Duodenal mucosa (tissue), 2 donors: ENCODE measurements around the gene METTL4.

Source experiments
- H3K27ac ChIP-seq: one replicate; pipeline ENCODE4 v1.7.0; 2013; ENCODE audit warnings: low read depth, low read length
- H3K27me3 ChIP-seq, 2 donors: one replicate each; pipeline ENCODE4 v1.7.0; 2013; ENCODE audit warnings: low read length in 2 of 2, control low read depth in 1 of 2; ENCODE audit not compliant: insufficient read depth in 2 of 2, control insufficient read depth in 1 of 2
- H3K36me3 ChIP-seq, 2 donors: one replicate each; pipeline ENCODE4 v1.7.0; 2013; ENCODE audit warnings: low read length in 2 of 2, control low read depth in 1 of 2; ENCODE audit not compliant: insufficient read depth in 2 of 2, control insufficient read depth in 1 of 2
- H3K4me1 ChIP-seq, 2 donors: one replicate each; pipeline ENCODE4 v1.7.0; 2013; ENCODE audit warnings: low read length in 2 of 2, control low read depth in 1 of 2; ENCODE audit not compliant: insufficient read depth in 2 of 2, control insufficient read depth in 1 of 2
- H3K4me3 ChIP-seq, 2 donors: one replicate each; pipeline ENCODE4 v1.7.0; 2013; ENCODE audit warnings: low read length in 2 of 2, low read depth in 1 of 2
- H3K9ac ChIP-seq, 2 donors: one replicate each; pipeline ENCODE4 v1.7.0; 2013; ENCODE audit warnings: low read length in 2 of 2, low read depth in 1 of 2
- H3K9me3 ChIP-seq, 2 donors: one replicate each; pipeline ENCODE4 v1.7.0; 2013; ENCODE audit warnings: low read length in 2 of 2, control low read depth in 1 of 2; ENCODE audit not compliant: control insufficient read depth in 1 of 2

Gene METTL4, protein sequence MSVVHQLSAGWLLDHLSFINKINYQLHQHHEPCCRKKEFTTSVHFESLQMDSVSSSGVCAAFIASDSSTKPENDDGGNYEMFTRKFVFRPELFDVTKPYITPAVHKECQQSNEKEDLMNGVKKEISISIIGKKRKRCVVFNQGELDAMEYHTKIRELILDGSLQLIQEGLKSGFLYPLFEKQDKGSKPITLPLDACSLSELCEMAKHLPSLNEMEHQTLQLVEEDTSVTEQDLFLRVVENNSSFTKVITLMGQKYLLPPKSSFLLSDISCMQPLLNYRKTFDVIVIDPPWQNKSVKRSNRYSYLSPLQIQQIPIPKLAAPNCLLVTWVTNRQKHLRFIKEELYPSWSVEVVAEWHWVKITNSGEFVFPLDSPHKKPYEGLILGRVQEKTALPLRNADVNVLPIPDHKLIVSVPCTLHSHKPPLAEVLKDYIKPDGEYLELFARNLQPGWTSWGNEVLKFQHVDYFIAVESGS

DNA sequence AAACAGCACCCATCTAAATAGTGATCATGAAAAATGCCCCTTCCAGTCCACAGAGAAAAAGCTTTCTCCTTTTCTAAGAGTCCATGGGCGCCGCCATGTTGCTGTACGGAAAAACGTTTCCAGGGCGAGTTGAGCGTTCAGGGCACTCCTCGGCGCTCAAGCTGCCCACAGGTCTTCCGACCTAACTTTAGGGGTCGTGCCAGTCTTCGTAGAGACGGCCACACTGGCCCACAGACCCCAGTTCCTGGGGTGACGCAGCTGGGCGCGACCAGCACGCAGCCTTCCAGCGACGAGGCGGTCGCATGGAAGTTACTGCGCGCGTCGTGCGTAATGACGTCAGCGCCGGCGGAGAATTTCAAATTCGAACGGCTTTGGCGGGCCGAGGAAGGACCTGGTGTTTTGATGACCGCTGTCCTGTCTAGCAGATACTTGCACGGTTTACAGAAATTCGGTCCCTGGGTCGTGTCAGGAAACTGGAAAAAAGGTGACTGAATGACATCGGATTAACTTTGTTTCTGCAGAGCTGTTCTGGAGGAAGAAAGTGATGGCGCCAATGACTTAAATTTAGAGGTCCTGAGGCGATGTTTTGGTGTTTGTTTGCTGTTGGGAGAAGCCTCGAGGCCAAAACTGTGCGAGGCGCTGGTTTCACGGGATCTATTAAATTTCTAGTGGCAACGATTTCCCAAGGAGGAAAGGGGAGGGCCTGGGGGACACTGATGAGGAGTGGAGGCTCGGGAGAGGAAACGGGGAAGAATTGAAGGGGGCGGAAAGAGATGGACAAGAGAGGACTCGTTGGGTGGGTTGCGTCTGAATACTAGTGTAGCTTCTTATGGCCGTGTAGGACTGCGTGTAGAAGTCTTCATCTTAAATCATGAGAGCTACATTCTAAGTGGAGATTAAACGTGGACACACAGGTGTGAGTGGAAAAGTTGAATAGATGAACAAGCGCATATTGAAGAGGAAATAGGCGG lies at the start of gene METTL4, which contains the start of gene NDC80:
Gene METTL4 (minus strand): TSS at position 306 of the 971 bp plus-strand sequence. CDS start 4,289 bp downstream, outside the sequence.
Gene NDC80 (plus strand): TSS at position 358 of the 971 bp plus-strand sequence. CDS start 1,429 bp downstream, outside the sequence.
- peak within 1 kb of the TSS; percentile 99 for H3K27ac ChIP-seq
- peak within 1 kb of the TSS; percentile 90 to 94 for H3K9ac ChIP-seq
- peaks cover 25 to 31% of the 10 kb centered on the region in 2 donors for H3K4me1 ChIP-seq
- H3K36me3 ChIP-seq: peaks cover 3% of the 10 kb centered on the region in 2 donors
- H3K9me3 ChIP-seq: no peaks in the 10 kb centered on the region
- no peaks in the 10 kb centered on the region for H3K27me3 ChIP-seq
- H3K4me3 ChIP-seq: peak within 1 kb of the TSS; percentile 79 to 89

DNA sequence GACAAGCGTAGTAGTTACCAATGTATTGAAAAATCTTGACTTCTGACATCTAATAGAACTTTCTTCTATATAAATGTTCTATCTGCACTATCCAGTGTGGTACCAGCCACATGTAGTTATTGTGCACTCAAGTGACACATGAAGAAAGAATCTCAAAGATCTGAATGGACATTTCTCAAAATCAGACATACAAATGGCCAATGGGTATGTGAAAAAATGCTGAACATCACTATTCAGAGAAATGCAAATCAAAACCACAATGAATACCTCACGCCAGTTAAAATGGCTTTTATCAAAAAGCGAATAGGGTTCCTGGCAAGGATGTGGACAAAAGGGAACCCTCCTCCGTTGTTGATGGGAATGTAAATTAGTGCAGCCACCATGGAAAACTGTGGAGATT lies 46.7 kb upstream of the METTL4 start:
- peaks cover 0 to 2% of the 10 kb centered on the region in 2 donors for H3K9me3 ChIP-seq
- no peak overlapping the region for H3K9ac ChIP-seq
- no peak overlapping the region for H3K4me3 ChIP-seq
- no peaks in the 10 kb centered on the region for H3K4me1 ChIP-seq
- H3K27ac ChIP-seq: no peak overlapping the region
- peaks cover 0 to 7% of the 10 kb centered on the region in 2 donors for H3K36me3 ChIP-seq
- no peaks in the 10 kb centered on the region for H3K27me3 ChIP-seq

DNA sequence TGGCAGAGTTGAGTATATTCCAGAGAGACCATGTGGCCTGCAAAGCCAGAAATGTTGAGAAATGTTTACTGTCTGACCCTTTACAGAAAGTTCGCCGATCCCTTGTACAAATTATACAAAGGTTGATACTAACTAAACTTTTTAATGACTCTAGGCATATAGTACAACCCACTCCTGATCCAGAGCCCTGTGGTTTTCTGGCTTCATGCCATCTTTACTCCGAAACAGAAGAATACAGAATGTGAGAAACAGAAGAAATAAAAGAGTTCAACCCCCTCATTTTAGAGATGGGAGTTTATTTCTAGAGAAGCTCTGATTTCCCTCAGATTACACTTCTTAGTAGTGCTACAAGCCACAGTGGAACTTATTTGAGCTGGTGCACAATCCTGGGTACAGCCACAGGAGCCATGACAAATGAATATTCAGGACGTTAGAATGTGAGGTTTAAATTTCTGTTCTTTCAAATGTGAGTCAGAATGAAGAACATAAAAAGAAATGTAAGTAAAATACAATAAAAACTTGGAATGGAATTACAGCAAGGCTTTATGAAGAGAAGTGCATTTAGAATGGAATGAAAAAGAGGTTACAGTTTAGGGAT lies 46.2 kb upstream of the METTL4 start:
- no peak overlapping the region for H3K27ac ChIP-seq
- H3K9me3 ChIP-seq: peaks cover 0 to 2% of the 10 kb centered on the region in 2 donors
- H3K4me3 ChIP-seq: no peak overlapping the region
- no peaks in the 10 kb centered on the region for H3K27me3 ChIP-seq
- H3K9ac ChIP-seq: no peak overlapping the region
- H3K36me3 ChIP-seq: peaks cover 0 to 7% of the 10 kb centered on the region in 2 donors
- no peaks in the 10 kb centered on the region for H3K4me1 ChIP-seq

DNA sequence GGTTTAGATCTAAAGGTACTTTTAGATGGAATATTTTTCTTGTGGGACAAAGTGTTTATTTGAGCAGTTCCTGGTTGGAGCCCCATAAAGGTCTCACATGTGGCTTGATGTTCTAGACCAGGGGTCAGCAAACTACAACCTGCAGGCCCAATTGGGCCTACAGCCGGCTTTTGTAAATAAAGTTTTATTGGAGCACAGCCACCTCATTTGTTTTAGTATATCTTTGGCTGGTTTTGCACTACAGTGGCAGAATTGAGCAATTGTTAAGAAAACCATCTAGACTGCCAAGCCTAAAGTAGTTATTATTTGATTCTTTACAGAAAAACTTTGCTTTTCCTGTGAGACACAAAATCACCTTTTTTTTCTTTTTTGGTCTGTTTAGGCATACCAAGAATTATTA lies 41.7 kb upstream of the METTL4 start:
- H3K27me3 ChIP-seq: no peaks in the 10 kb centered on the region
- peaks cover 0 to 7% of the 10 kb centered on the region in 2 donors for H3K36me3 ChIP-seq
- peaks cover 0 to 2% of the 10 kb centered on the region in 2 donors for H3K9me3 ChIP-seq
- H3K4me3 ChIP-seq: no peak overlapping the region
- no peak overlapping the region for H3K27ac ChIP-seq
- no peak overlapping the region for H3K9ac ChIP-seq
- H3K4me1 ChIP-seq: no peaks in the 10 kb centered on the region

DNA sequence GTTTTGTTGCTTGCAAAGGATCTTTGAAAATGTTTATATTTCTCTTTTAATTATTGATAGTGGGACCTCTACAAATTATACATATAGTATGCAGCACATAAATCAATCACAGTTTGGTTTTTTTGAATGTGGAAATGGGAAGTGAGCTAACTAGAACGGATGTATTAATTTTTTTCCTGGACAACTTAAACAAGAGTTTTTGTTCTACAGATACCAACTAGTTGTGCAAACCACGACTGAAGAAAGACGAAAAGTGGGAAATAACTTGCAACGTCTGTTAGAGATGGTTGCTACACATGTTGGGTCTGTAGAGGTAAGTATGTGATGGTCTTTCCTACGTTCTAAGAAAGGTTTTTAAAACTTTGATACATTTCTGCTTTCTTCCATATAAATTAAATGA lies 39.2 kb upstream of the METTL4 start:
- no peak overlapping the region for H3K9ac ChIP-seq
- H3K4me3 ChIP-seq: no peak overlapping the region
- no peak overlapping the region for H3K27ac ChIP-seq
- H3K36me3 ChIP-seq: peaks cover 0 to 7% of the 10 kb centered on the region in 2 donors
- H3K9me3 ChIP-seq: peaks cover 0 to 2% of the 10 kb centered on the region in 2 donors
- H3K27me3 ChIP-seq: no peaks in the 10 kb centered on the region
- H3K4me1 ChIP-seq: peaks cover 0 to 11% of the 10 kb centered on the region in 2 donors

DNA sequence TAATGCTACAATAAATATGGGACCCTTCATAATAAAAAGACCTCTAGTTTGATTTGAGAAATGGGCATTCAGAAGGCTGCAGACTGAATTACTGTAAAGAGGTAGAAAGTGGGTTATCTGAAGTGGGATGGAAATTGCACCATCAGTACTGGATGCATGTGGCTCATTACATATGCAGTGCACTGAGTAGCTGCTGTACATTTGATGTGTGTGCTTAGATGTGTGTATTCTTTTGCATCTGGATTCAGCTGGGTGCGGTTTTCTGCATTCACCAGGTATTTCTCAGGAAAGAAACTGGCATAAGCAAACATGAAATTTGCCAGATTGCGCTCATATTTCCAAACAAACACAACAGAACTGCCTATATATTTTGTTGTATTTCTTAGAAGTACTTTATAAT lies 38.3 kb upstream of the METTL4 start:
- Histone ChIP-seq H3K4me3 (no peak overlapping the region), H3K9me3 (no peaks in the 10 kb centered on the region), H3K36me3 (peaks cover 0 to under 1% of the 10 kb centered on the region in 2 donors), H3K4me1 (peaks cover 3 to 17% of the 10 kb centered on the region in 2 donors), H3K27me3 (no peaks in the 10 kb centered on the region), H3K9ac (no peak overlapping the region), H3K27ac (no peak overlapping the region)

DNA sequence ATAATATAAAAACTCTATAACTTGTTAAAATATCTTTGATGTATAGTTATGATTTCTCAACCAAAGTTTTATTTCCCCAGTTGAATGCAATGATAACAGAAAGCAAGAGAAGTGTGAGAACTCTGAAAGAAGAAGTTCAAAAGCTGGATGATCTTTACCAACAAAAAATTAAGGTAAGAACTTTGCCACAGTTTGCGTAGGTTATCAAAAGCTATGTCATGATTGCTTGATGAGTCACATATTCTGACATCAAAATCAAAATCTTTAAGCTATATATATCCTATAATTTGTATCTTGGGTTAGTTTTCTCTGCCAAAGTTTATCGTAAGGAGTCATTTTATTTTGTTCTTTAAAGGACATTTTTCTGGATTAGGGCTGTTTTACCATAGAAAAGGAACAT lies 35.0 kb upstream of the METTL4 start:
- Histone ChIP-seq H3K4me3 (no peak overlapping the region), H3K27ac (no peak overlapping the region), H3K4me1 (peaks cover 3 to 17% of the 10 kb centered on the region in 2 donors), H3K36me3 (no peaks in the 10 kb centered on the region), H3K9ac (no peak overlapping the region), H3K27me3 (no peaks in the 10 kb centered on the region), H3K9me3 (no peaks in the 10 kb centered on the region)

DNA sequence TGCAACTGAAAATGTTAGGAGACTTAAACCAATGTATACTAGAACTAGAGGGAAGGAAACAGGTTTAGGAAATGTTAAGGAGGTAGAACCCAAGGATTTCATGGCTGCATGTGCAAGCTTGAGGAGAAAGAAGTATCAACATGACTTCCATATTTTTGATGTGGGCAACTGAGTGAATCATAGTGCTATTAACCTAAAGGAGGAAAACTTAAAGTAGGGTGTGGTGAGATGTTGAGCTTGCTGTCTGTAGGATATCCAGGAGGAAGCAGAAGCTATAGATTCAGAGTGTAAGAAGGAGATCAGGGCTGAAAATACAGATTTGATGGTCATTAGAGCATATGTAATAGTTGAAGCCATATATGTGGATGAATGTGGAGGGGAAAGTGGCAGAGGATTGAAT lies 31.5 kb upstream of the METTL4 start:
- no peaks in the 10 kb centered on the region for H3K9me3 ChIP-seq
- no peak overlapping the region for H3K27ac ChIP-seq
- H3K36me3 ChIP-seq: no peaks in the 10 kb centered on the region
- H3K4me1 ChIP-seq: peaks cover 3 to 17% of the 10 kb centered on the region in 2 donors
- no peaks in the 10 kb centered on the region for H3K27me3 ChIP-seq
- H3K9ac ChIP-seq: no peak overlapping the region
- no peak overlapping the region for H3K4me3 ChIP-seq

DNA sequence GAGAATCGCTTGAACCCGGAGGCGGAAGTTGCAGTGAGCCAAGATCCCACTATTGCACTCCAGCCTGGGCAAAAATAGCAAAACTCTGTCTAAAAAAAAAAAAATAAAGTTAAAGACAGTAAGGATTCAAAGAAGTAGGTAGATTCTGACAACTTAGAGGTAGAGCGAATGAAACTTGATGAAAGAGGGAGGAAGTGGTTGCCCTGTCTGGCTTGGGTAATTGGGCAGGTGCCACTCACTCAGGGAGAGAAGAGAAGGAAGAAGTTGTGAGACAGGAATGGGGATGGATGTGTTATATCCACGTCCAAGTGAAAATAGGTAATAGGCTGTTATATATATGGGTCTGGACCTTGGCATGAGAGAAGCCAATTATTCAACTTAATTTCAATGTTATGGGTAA lies 26.3 kb upstream of the METTL4 start:
- Histone ChIP-seq H3K4me3 (no peak overlapping the region), H3K4me1 (no peaks in the 10 kb centered on the region), H3K9me3 (no peaks in the 10 kb centered on the region), H3K36me3 (no peaks in the 10 kb centered on the region), H3K9ac (no peak overlapping the region), H3K27me3 (no peaks in the 10 kb centered on the region), H3K27ac (no peak overlapping the region)
